ENCODE measurements around the gene RFNG. TPM values are rescaled to one million over a fixed set of nuclear protein-coding genes. Genes with fewer than 3 reads are reported as not detected.

RFNG gene
- total and polyA plus RNA-seq, 12 donors = 21.2 to 78.0 (median 47.4) TPM

GRCh38 chr17:82073446-82073845 lies 21.8 kb upstream of the RFNG start:
- no peak for DNase-seq
- no peaks in the 10 kb centered on the region for H3K4me1 ChIP-seq (replicated peaks in 1 of 2)
- WGBS, 4 donors = 81 to 85% (median 83%) methylated on average over 9 of the region's 9 CpGs
- no peaks in the 10 kb centered on the region for H3K9me3 ChIP-seq (replicated peaks in 1 of 3)
- TF ChIP-seq CTCF (IDR thresholded peaks at IDR 0.05) = no peak
- TF ChIP-seq POLR2A (IDR thresholded peaks at IDR 0.05) = no peak
- H3K36me3 ChIP-seq (replicated peaks in 1 of 2) = peaks cover 0 to 3% of the 10 kb centered on the region in 2 donors
- no peak overlapping the region for H3K27ac ChIP-seq
- intact Hi-C loops (cut with DNase I) = no loop called here
- no peaks in the 10 kb centered on the region for H3K27me3 ChIP-seq
- H3K4me3 ChIP-seq = no peak overlapping the region

DNA sequence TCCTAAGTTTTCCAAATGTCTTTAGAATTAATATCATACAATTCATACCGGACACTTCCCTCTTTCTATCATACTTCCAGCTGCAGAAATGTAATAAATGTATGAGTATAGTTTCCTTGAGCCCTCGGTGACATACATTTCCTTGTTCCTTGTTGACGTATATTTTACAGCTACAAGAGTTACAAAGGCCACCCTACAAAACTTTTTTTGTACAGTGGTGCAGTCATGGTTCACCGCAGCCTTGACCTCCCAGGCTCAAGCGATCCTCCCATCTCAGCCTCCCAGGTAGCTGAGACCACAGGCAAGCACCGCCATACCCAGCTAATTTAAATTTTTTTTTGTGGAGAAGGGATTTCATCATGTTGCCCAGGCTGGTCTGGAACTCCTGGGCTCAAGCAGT lies 21.2 kb upstream of the RFNG start:
- Histone ChIP-seq H3K36me3 (replicated peaks in 1 of 2) (no peaks in the 10 kb centered on the region), H3K27me3 (no peaks in the 10 kb centered on the region), H3K4me3 (no peak overlapping the region), H3K27ac (no peak overlapping the region), H3K9me3 (replicated peaks in 1 of 3) (no peaks in the 10 kb centered on the region), H3K4me1 (replicated peaks in 1 of 2) (no peaks in the 10 kb centered on the region)
- DNase-seq = no peak
- 79 to 89% (median 84%) methylated on average over 6 of the region's 6 CpGs for WGBS, 4 donors
- intact Hi-C loops (cut with DNase I) = no loop called here
- TF ChIP-seq CTCF (IDR thresholded peaks at IDR 0.05) (no peak), POLR2A (IDR thresholded peaks at IDR 0.05) (no peak)

DNA sequence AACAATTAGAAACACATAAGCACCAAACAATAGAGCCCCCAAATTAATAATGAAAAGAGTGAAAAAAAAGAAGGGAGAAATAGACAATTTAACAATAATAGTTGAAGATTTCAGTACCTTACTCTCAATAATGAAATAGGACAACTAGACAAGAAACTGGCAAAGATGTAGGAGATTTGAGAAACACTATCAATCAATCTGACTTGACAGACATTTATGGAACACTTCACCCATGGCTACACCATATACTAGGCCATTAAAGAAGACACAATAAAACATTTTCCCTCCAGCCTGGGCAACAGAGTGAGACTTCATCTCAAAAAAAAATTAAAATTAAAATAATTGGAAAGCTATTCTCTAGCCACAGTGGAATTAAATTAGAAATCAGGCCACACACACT lies 19.0 kb upstream of the RFNG start:
- no peak overlapping the region for H3K4me3 ChIP-seq
- no peaks in the 10 kb centered on the region for H3K36me3 ChIP-seq (replicated peaks in 1 of 2)
- intact Hi-C loops (cut with DNase I) = no loop called here
- TF ChIP-seq POLR2A (IDR thresholded peaks at IDR 0.05) (no peak), CTCF (IDR thresholded peaks at IDR 0.05) (no peak)
- peaks cover 5 to 7% of the 10 kb centered on the region in 2 donors for H3K4me1 ChIP-seq (replicated peaks in 1 of 2)
- DNase-seq = no peak
- H3K27ac ChIP-seq = no peak overlapping the region
- no peaks in the 10 kb centered on the region for H3K9me3 ChIP-seq (replicated peaks in 1 of 3)
- H3K27me3 ChIP-seq = no peaks in the 10 kb centered on the region

GRCh38 chr17:82065638-82066303 lies 14.2 kb upstream of the RFNG start, which contains the start of gene DUS1L:
Gene DUS1L, minus strand, starts transcription at chr17:82065804. Its CDS starts 745 bp downstream, at chr17:82065059.
- H3K27me3 ChIP-seq = no peaks in the 10 kb centered on the region
- no peaks in the 10 kb centered on the region for H3K9me3 ChIP-seq (replicated peaks in 1 of 3)
- H3K4me1 ChIP-seq (replicated peaks in 1 of 2) = peaks cover 12 to 17% of the 10 kb centered on the region in 2 donors
- intact Hi-C loops (cut with DNase I) = no loop called here
- TF ChIP-seq CTCF (IDR thresholded peaks at IDR 0.05) (peak in 1 of 6 experiments; percentile 21), POLR2A (IDR thresholded peaks at IDR 0.05) (peak; percentile 28 to 84)
- H3K27ac ChIP-seq = peak within 1 kb of the TSS in 4 of 5 donors; percentile 52 to 87 (median 80)
- H3K36me3 ChIP-seq (replicated peaks in 1 of 2) = peaks cover 0 to 17% of the 10 kb centered on the region in 2 donors
- 12 to 74% (median 32%) methylated on average over 8 to 88 of the region's 88 CpGs for WGBS, 4 donors
- peak within 1 kb of the TSS; percentile 34 to 65 (median 57) for H3K4me3 ChIP-seq
- DNase-seq = peak; percentile 47 to 72 (median 58)

All from adrenal gland (tissue), 12 donors.